ENCODE results near the gene HSPA1A. TPM values are rescaled to one million over a fixed set of nuclear protein-coding genes. Genes with fewer than 3 reads are reported as not detected.
A peak's percentile ranks its signal among the peaks of the same experiment; 100 is the strongest.
"Not testable (repeated sequence)": the region's sequence is repeated elsewhere in the genome, so short reads cannot be mapped to it uniquely, and the experiment has no call there.

Gene HSPA1A
- total RNA-seq, 2 donors from 2014 or later = 315 to 334 TPM

- no peak for TF ChIP-seq CTCF (IDR thresholded peaks at IDR 0.05)
- Histone ChIP-seq H3K27ac (no peak overlapping the region), H3K4me1 (peaks cover 0 to 21% of the 10 kb centered on the region in 2 donors), H3K9me3 (no peaks in the 10 kb centered on the region), H3K4me3 (no peak overlapping the region), H3K36me3 (peaks cover 40% of the 10 kb centered on the region), H3K27me3 (no peaks in the 10 kb centered on the region)
- no peak for DNase-seq (ENCODE audit: low spot score)
Measured at GRCh38 chr6:31859923-31860322, 44.6 kb downstream of the HSPA1A start.

GRCh38 chr6:31860349-31860748, 45.0 kb downstream of the HSPA1A start:
- Histone ChIP-seq H3K27me3 (no peaks in the 10 kb centered on the region), H3K9me3 (no peaks in the 10 kb centered on the region), H3K36me3 (peaks cover 40% of the 10 kb centered on the region), H3K4me1 (peaks cover 0 to 21% of the 10 kb centered on the region in 2 donors), H3K27ac (no peak overlapping the region), H3K4me3 (no peak overlapping the region)
- TF ChIP-seq CTCF (IDR thresholded peaks at IDR 0.05) = no peak
- DNase-seq (ENCODE audit: low spot score) = no peak

GRCh38 chr6:31861150-31861549, 45.8 kb downstream of the HSPA1A start:
- DNase-seq (ENCODE audit: low spot score) = no peak
- Histone ChIP-seq H3K4me3 (no peak overlapping the region), H3K36me3 (peaks cover 40% of the 10 kb centered on the region), H3K9me3 (no peaks in the 10 kb centered on the region), H3K27me3 (no peaks in the 10 kb centered on the region), H3K27ac (no peak overlapping the region), H3K4me1 (peaks cover 0 to 21% of the 10 kb centered on the region in 2 donors)
- TF ChIP-seq CTCF (IDR thresholded peaks at IDR 0.05) = no peak

- Histone ChIP-seq H3K4me3 (peak overlapping the region; percentile 73 to 78), H3K4me1 (peaks cover 0 to 21% of the 10 kb centered on the region in 2 donors), H3K9me3 (no peaks in the 10 kb centered on the region), H3K27me3 (no peaks in the 10 kb centered on the region), H3K36me3 (peaks cover 36% of the 10 kb centered on the region), H3K27ac (peak overlapping the region; percentile 81 to 91)
- no peak for TF ChIP-seq CTCF (IDR thresholded peaks at IDR 0.05)
- no peak for DNase-seq (ENCODE audit: low spot score)
Measured at GRCh38 chr6:31861919-31862343, 46.6 kb downstream of the HSPA1A start.

- peak within 1 kb of the TSS; percentile 91 to 92 for H3K27ac ChIP-seq
- no peak for TF ChIP-seq CTCF (IDR thresholded peaks at IDR 0.05)
- no peaks in the 10 kb centered on the region for H3K27me3 ChIP-seq
- H3K4me1 ChIP-seq = peaks cover 0 to 21% of the 10 kb centered on the region in 2 donors
- H3K9me3 ChIP-seq = no peaks in the 10 kb centered on the region
- peak; percentile 100 for DNase-seq (ENCODE audit: low spot score)
- peak within 1 kb of the TSS; percentile 73 to 78 for H3K4me3 ChIP-seq
- H3K36me3 ChIP-seq = peaks cover 31% of the 10 kb centered on the region
Measured at GRCh38 chr6:31862344-31863235, 47.2 kb downstream of the HSPA1A start, which contains the start of gene NEU1. Gene NEU1, minus strand, starts transcription at chr6:31862821. Its CDS starts 45 bp downstream, at chr6:31862776.

- not testable (repeated sequence) for H3K9me3 ChIP-seq; DNase-seq (ENCODE audit: low spot score); H3K27me3 ChIP-seq
- H3K27ac ChIP-seq = peak overlapping the region; percentile 86 to 92
- peaks cover 17% of the 10 kb centered on the region for H3K36me3 ChIP-seq
- peaks cover 0 to 21% of the 10 kb centered on the region in 2 donors for H3K4me1 ChIP-seq
- H3K4me3 ChIP-seq = peak overlapping the region; percentile 47 to 78
Measured at GRCh38 chr6:31864123-31864562, 48.8 kb downstream of the HSPA1A start.

Data from right atrium auricular region (tissue), 2 donors.